Hepatocyte (in vitro differentiated cells): ENCODE data around the gene OTOS.

Experiments used
- CTCF ChIP-seq: fragments of 200-600 bp; sonication (generic); IDR thresholded peaks from 2 replicates; pipeline ENCODE4 v1.5.1; 2016; ENCODE audit warnings: antibody characterized with exemption, mild to moderate bottlenecking; ENCODE audit not compliant: poor library complexity
- EZH2 ChIP-seq: fragments of 200-600 bp; sonication (generic); IDR thresholded peaks from 2 replicates; pipeline ENCODE4 v1.6.1; 2016; ENCODE audit warnings: antibody characterized with exemption, mild to moderate bottlenecking, borderline replicate concordance

- TF ChIP-seq EZH2 (no peak), CTCF (no peak)
Observed at GRCh38 chr2:240141736-240142135, 1.3 kb upstream of the OTOS start.
